IPS DF 6.9 (cell line): Measurements from ENCODE around the gene CDK5.
"Not testable (repeated sequence)": the region's sequence is repeated elsewhere in the genome, so short reads cannot be mapped to it uniquely, and the experiment has no call there.

Source experiments
- DNase-seq: peaks from one replicate; pipeline ENCODE4 v3.0.0-alpha.2; 2013; ENCODE audit warnings: low read depth, low spot score
- H3K27ac ChIP-seq: one replicate; pipeline ENCODE4 v1.5.1; 2013; ENCODE audit warnings: low read length, control low read depth
- H3K27me3 ChIP-seq: 2 replicates; pipeline ENCODE4 v1.6.1; 2013; ENCODE audit warnings: mild to moderate bottlenecking, low read length; ENCODE audit not compliant: control insufficient read depth, insufficient read depth
- H3K36me3 ChIP-seq: 2 replicates; pipeline ENCODE4 v1.6.1; 2013; ENCODE audit warnings: low read length; ENCODE audit not compliant: control insufficient read depth, insufficient read depth
- H3K4me1 ChIP-seq: 2 replicates; pipeline ENCODE4 v1.6.1; 2013; ENCODE audit warnings: low read length; ENCODE audit not compliant: control insufficient read depth, insufficient read depth
- H3K4me3 ChIP-seq: 2 replicates; pipeline ENCODE4 v1.5.1; 2013; ENCODE audit warnings: mild to moderate bottlenecking, low read length
- H3K9me3 ChIP-seq: 2 replicates; pipeline ENCODE4 v1.6.1; 2013; ENCODE audit warnings: low read length, inconsistent platforms; ENCODE audit not compliant: control insufficient read depth, insufficient read depth
- WGBS: extraction: QIAGEN DNeasy Blood & Tissue Kit; methylation state at CpG from one replicate; pipeline ENCODE4 v1.1.7; 2013; ENCODE audit warnings: mixed read lengths, missing lambda C conversion rate; ENCODE audit not compliant: insufficient read length, insufficient coverage; 5-methylcytosine and 5-hydroxymethylcytosine counted together

The CDK5 gene

GRCh38 chr7:151013733-151014497 is 43.8 kb downstream of the CDK5 start:
- Histone ChIP-seq H3K36me3 (no peaks in the 10 kb centered on the region), H3K27ac (no peak overlapping the region), H3K4me3 (peak overlapping the region; percentile 59; the same call in 1 of the 2 replicates), H3K27me3 (peaks cover 6% of the 10 kb centered on the region; the same call in 1 of the 2 replicates), H3K9me3 (no peaks in the 10 kb centered on the region), H3K4me1 (peaks cover 26% of the 10 kb centered on the region)
- peak; percentile 78 for DNase-seq
- no CpG with 5 or more reads among the region's 55 CpGs for WGBS

GRCh38 chr7:151013356-151013732 is 44.4 kb downstream of the CDK5 start:
- Histone ChIP-seq H3K27ac (no peak overlapping the region), H3K27me3 (peaks cover 6% of the 10 kb centered on the region; the same call in 1 of the 2 replicates), H3K4me3 (peak overlapping the region; percentile 26; the same call in 1 of the 2 replicates), H3K36me3 (no peaks in the 10 kb centered on the region), H3K9me3 (no peaks in the 10 kb centered on the region), H3K4me1 (peaks cover 23% of the 10 kb centered on the region)
- no CpG with 5 or more reads among the region's 26 CpGs for WGBS
- no peak for DNase-seq

GRCh38 chr7:151012911-151013347 is 44.8 kb downstream of the CDK5 start:
- Histone ChIP-seq H3K27ac (no peak overlapping the region), H3K27me3 (peaks cover 6% of the 10 kb centered on the region; the same call in 1 of the 2 replicates), H3K4me1 (peaks cover 22% of the 10 kb centered on the region), H3K9me3 (no peaks in the 10 kb centered on the region), H3K36me3 (no peaks in the 10 kb centered on the region), H3K4me3 (peak overlapping the region; percentile 26; the same call in 1 of the 2 replicates)
- no peak for DNase-seq
- WGBS: no CpG with 5 or more reads among the region's 23 CpGs

GRCh38 chr7:151012031-151012692 is 45.5 kb downstream of the CDK5 start:
- Histone ChIP-seq H3K4me3 (no peak overlapping the region), H3K36me3 (no peaks in the 10 kb centered on the region), H3K27me3 (no peaks in the 10 kb centered on the region; the same call in 1 of the 2 replicates), H3K27ac (no peak overlapping the region), H3K9me3 (no peaks in the 10 kb centered on the region), H3K4me1 (peaks cover 18% of the 10 kb centered on the region)
- WGBS: no CpG with 5 or more reads among the region's 6 CpGs
- no peak for DNase-seq

- DNase-seq, H3K27ac ChIP-seq: not testable (repeated sequence)
- peaks cover 18% of the 10 kb centered on the region for H3K4me1 ChIP-seq
Observed at GRCh38 chr7:151011616-151012015, 46.1 kb downstream of the CDK5 start.

DNA sequence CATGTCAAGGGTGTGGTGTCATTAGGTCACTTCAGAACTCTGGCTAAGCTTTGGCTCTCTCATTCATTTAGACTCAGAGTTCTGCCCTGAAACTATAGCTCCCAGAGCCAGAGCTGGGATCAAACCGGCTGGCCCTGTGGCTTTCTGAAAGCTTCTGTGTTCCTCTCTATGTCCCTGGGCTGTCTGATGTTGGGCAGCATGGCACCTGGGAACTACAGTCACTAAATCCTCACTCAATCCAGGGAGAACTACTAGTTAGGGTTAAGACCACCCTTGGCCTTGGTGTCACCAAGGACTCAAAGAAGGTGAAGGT is 46.6 kb downstream of the CDK5 start:
- WGBS: no CpG with 5 or more reads among the region's 1 CpG
- H3K4me1 ChIP-seq: peaks cover 18% of the 10 kb centered on the region

More at GRCh38 chr7:151011616-151012015, 46.1 kb downstream of the CDK5 start:
- H3K4me3 ChIP-seq, H3K27me3 ChIP-seq, H3K36me3 ChIP-seq, H3K9me3 ChIP-seq: not testable (repeated sequence)
- WGBS: 100% methylated on average over 1 of the region's 12 CpGs

GRCh38 chr7:151010307-151011096 is 47.2 kb downstream of the CDK5 start:
- no peaks in the 10 kb centered on the region for H3K9me3 ChIP-seq
- WGBS: no CpG with 5 or more reads among the region's 18 CpGs
- no peaks in the 10 kb centered on the region for H3K27me3 ChIP-seq
- peaks cover 18% of the 10 kb centered on the region for H3K4me1 ChIP-seq
- no peaks in the 10 kb centered on the region for H3K36me3 ChIP-seq
- H3K27ac ChIP-seq: no peak overlapping the region
- no peak for DNase-seq
- no peak overlapping the region for H3K4me3 ChIP-seq

More for the DNA sequence above, 46.6 kb downstream of the CDK5 start:
- Histone ChIP-seq H3K27ac (no peak overlapping the region), H3K36me3 (no peaks in the 10 kb centered on the region), H3K27me3 (no peaks in the 10 kb centered on the region), H3K4me3 (no peak overlapping the region), H3K9me3 (no peaks in the 10 kb centered on the region)
- DNase-seq: no peak

DNA sequence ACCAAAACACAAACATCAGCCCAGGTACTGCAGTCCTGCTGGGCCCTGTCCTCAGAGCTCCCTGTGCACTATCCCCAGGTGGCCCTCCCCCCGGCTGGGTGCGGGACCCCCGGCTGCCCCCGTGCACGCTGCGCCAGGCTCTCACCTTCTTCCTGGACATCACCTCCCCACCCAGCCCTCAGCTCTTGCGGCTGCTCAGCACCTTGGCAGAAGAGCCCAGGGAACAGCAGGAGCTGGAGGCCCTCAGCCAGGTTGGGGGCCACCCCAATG is 47.7 kb downstream of the CDK5 start:
- WGBS: no CpG with 5 or more reads among the region's 7 CpGs
- peaks cover 18% of the 10 kb centered on the region for H3K4me1 ChIP-seq
- H3K27me3 ChIP-seq: no peaks in the 10 kb centered on the region
- H3K9me3 ChIP-seq: no peaks in the 10 kb centered on the region
- no peak overlapping the region for H3K4me3 ChIP-seq
- no peak overlapping the region for H3K27ac ChIP-seq
- DNase-seq: no peak
- H3K36me3 ChIP-seq: no peaks in the 10 kb centered on the region

- Histone ChIP-seq H3K36me3 (no peaks in the 10 kb centered on the region), H3K27me3 (no peaks in the 10 kb centered on the region), H3K27ac (no peak overlapping the region), H3K4me1 (peaks cover 18% of the 10 kb centered on the region), H3K4me3 (no peak overlapping the region), H3K9me3 (no peaks in the 10 kb centered on the region)
- WGBS: no CpG with 5 or more reads among the region's 22 CpGs
- no peak for DNase-seq
Observed at GRCh38 chr7:151009327-151010036, 48.2 kb downstream of the CDK5 start.
